GM04504 (cell line): Measurements from ENCODE around the gene CRISP3.
"Not testable (repeated sequence)": the region's sequence is repeated elsewhere in the genome, so short reads cannot be mapped to it uniquely, and the experiment has no call there.

Experiments used
- DNase-seq: peaks from one replicate; pipeline ENCODE4 v3.0.0-alpha.2; 2012; ENCODE audit warnings: low read depth

Gene CRISP3

GRCh38 chr6:49744259-49744658, at the start of gene CRISP3:
Gene CRISP3, minus strand, starts transcription at chr6:49744388. Its CDS starts 21 bp downstream, at chr6:49744367.
- DNase-seq: no peak

- DNase-seq: no peak
Observed at GRCh38 chr6:49790341-49790740, 46.2 kb upstream of the CRISP3 start.

GRCh38 chr6:49787176-49787575, 43.0 kb upstream of the CRISP3 start, which contains the start of gene PGK2:
Gene PGK2, minus strand, starts transcription at chr6:49787285. Its CDS starts 98 bp downstream, at chr6:49787187.
- no peak for DNase-seq

- DNase-seq: no peak
Observed at GRCh38 chr6:49784272-49784671, 40.1 kb upstream of the CRISP3 start.

GRCh38 chr6:49782725-49783124, 38.5 kb upstream of the CRISP3 start:
- no peak for DNase-seq

- DNase-seq: no peak
Observed at GRCh38 chr6:49782293-49782692, 38.1 kb upstream of the CRISP3 start.

GRCh38 chr6:49776444-49776843, 32.3 kb upstream of the CRISP3 start:
- DNase-seq: no peak

- no peak for DNase-seq
Observed at GRCh38 chr6:49775043-49775442, 30.9 kb upstream of the CRISP3 start.

GRCh38 chr6:49772285-49772684, 28.1 kb upstream of the CRISP3 start:
- DNase-seq: no peak

- no peak for DNase-seq
Observed at GRCh38 chr6:49766762-49767161, 22.6 kb upstream of the CRISP3 start.

GRCh38 chr6:49764571-49765236, 20.5 kb upstream of the CRISP3 start:
- DNase-seq: no peak

GRCh38 chr6:49743429-49743828, 759 bp downstream of the CRISP3 start:
- no peak for DNase-seq

- no peak for DNase-seq
Observed at GRCh38 chr6:49739423-49739822, 4.8 kb downstream of the CRISP3 start.

GRCh38 chr6:49736017-49736508, 8.1 kb downstream of the CRISP3 start:
- DNase-seq: no peak

- no peak for DNase-seq
Observed at GRCh38 chr6:49733680-49734079, 10.5 kb downstream of the CRISP3 start.

GRCh38 chr6:49732781-49733180, 11.4 kb downstream of the CRISP3 start:
- DNase-seq: no peak

- no peak for DNase-seq
Observed at GRCh38 chr6:49730251-49730650, 13.9 kb downstream of the CRISP3 start.

GRCh38 chr6:49723917-49724316, 20.3 kb downstream of the CRISP3 start:
- not testable (repeated sequence) for DNase-seq

GRCh38 chr6:49721297-49721696, 22.9 kb downstream of the CRISP3 start:
- no peak for DNase-seq

GRCh38 chr6:49720372-49720771, 23.8 kb downstream of the CRISP3 start:
- no peak for DNase-seq

GRCh38 chr6:49713346-49713745, 30.8 kb downstream of the CRISP3 start, which contains the start of gene CRISP2:
Gene CRISP2, minus strand, starts transcription at chr6:49713543. Its CDS starts 4,347 bp downstream, at chr6:49709196.
- no peak for DNase-seq

- no peak for DNase-seq
Observed at GRCh38 chr6:49698478-49698877, 45.7 kb downstream of the CRISP3 start.

- DNase-seq: no peak
Observed at GRCh38 chr6:49693512-49693911, 50.7 kb downstream of the CRISP3 start.

GRCh38 chr6:49692534-49692933, 51.7 kb downstream of the CRISP3 start:
- DNase-seq: no peak
